ENCODE data around the gene PRKAG3. TPM values are rescaled to one million over a fixed set of nuclear protein-coding genes. Genes with fewer than 3 reads are reported as not detected.

PRKAG3 gene
- total RNA-seq, 1 donor from 2014 or later = 2.5 TPM

- DNase-seq = no peak
These were observed 8.3 kb upstream of the PRKAG3 start for GRCh38 chr2:218839888-218840287.

- DNase-seq = no peak
These were observed 7.8 kb upstream of the PRKAG3 start for GRCh38 chr2:218839430-218839829.

- no peak for DNase-seq
These were observed 5.9 kb upstream of the PRKAG3 start for GRCh38 chr2:218837495-218837894.

- no peak for DNase-seq
These were observed 3.1 kb upstream of the PRKAG3 start for GRCh38 chr2:218834685-218835084.

- no peak for DNase-seq
These were observed 1.5 kb upstream of the PRKAG3 start for GRCh38 chr2:218833023-218833609.

- no peak for DNase-seq
These were observed 917 bp upstream of the PRKAG3 start for GRCh38 chr2:218832520-218832919.

GRCh38 chr2:218832081-218832480 is 478 bp upstream of the PRKAG3 start:
- DNase-seq = no peak

- no peak for DNase-seq
These were observed 887 bp downstream of the PRKAG3 start for GRCh38 chr2:218830526-218831306.

- DNase-seq = no peak
These were observed 1.6 kb downstream of the PRKAG3 start for GRCh38 chr2:218829868-218830451.

- DNase-seq = no peak
These were observed 3.2 kb downstream of the PRKAG3 start for GRCh38 chr2:218828477-218828778.

GRCh38 chr2:218827701-218828476 is 3.7 kb downstream of the PRKAG3 start:
- DNase-seq = no peak

- no peak for DNase-seq
These were observed 4.8 kb downstream of the PRKAG3 start for GRCh38 chr2:218826791-218827190.

GRCh38 chr2:218824004-218824403 is 7.6 kb downstream of the PRKAG3 start:
- DNase-seq = no peak

GRCh38 chr2:218823196-218823855 is 8.3 kb downstream of the PRKAG3 start:
- no peak for DNase-seq

GRCh38 chr2:218822622-218823021 is 9.0 kb downstream of the PRKAG3 start:
- no peak for DNase-seq

GRCh38 chr2:218821605-218822211 is 9.9 kb downstream of the PRKAG3 start:
- no peak for DNase-seq

- no peak for DNase-seq
These were observed 10.7 kb downstream of the PRKAG3 start for GRCh38 chr2:218820746-218821369.

- no peak for DNase-seq
These were observed 12.5 kb downstream of the PRKAG3 start for GRCh38 chr2:218819093-218819492.

GRCh38 chr2:218816561-218817011 is 15.0 kb downstream of the PRKAG3 start:
- no peak for DNase-seq

GRCh38 chr2:218815649-218816048 is 16.0 kb downstream of the PRKAG3 start:
- no peak for DNase-seq

GRCh38 chr2:218815244-218815637 is 16.4 kb downstream of the PRKAG3 start:
- no peak for DNase-seq
